ENCODE measurements around the gene LRP1B. TPM values are rescaled to one million over a fixed set of nuclear protein-coding genes. Genes with fewer than 3 reads are reported as not detected.

Gene LRP1B
- total and polyA plus RNA-seq, 2 of the 8 experiments (the other 6 are each of a cell fraction or from before 2014, with no cell fraction given), result 0.03 TPM; not detected in 1

GRCh38 chr2:141048951-141049350 lies 1081.9 kb downstream of the LRP1B start:
- H3K4me2 ChIP-seq (ENCODE audit: insufficient read depth in 1 of 2, low read depth in 2 of 2, low read length in 2 of 2), result no peak overlapping the region
- no peak overlapping the region for H2BK12ac ChIP-seq (ENCODE audit: low read depth, low read length)
- FAIRE-seq (no peak), DNase-seq (ENCODE audit: low read depth in 1 of 2, low spot score in 2 of 2) (no peak)
- H2AK5ac ChIP-seq (ENCODE audit: low read depth, low read length), result no peak overlapping the region
- H2BK15ac ChIP-seq (ENCODE audit: low read length), result no peak overlapping the region
- H3K14ac ChIP-seq (ENCODE audit: insufficient read length), result no peak overlapping the region
- no peak overlapping the region for H2BK20ac ChIP-seq (ENCODE audit: low read length)
- no peaks in the 10 kb centered on the region for H3K36me3 ChIP-seq (ENCODE audit: control insufficient read depth in 2 of 4, insufficient read depth in 4 of 4, low read length in 3 of 4)
- no peak overlapping the region for H3K4ac ChIP-seq (replicated peaks; ENCODE audit: insufficient read length, low read depth, low read length)
- H2BK120ac ChIP-seq (replicated peaks; ENCODE audit: low read depth, low read length), result no peak overlapping the region
- CTCF ChIA-PET (ENCODE audit: partially characterized antibody), result no interaction called here
- H3K56ac ChIP-seq (replicated peaks; ENCODE audit: insufficient read length, low read depth, low read length), result no peak overlapping the region
- no peak overlapping the region for H3K9ac ChIP-seq (replicated peaks in 1 of 4; ENCODE audit: extremely low read depth in 1 of 4, low read depth in 3 of 4, low read length in 3 of 4)
- no peak overlapping the region for H4K91ac ChIP-seq (replicated peaks; ENCODE audit: insufficient read length, low read length)
- TF ChIP-seq YY1 (IDR thresholded peaks at IDR 0.05; ENCODE audit: low read depth, low read length) (no peak), RAD21 (IDR thresholded peaks at IDR 0.05 in 1 of 2, conservative IDR thresholded peaks at IDR 0.05 in 1 of 2; ENCODE audit: low read depth in 2 of 2, low read length in 2 of 2) (no peak), ASH2L (IDR thresholded peaks at IDR 0.05; ENCODE audit: low read length) (no peak)
- H3K27ac ChIP-seq (ENCODE audit: low read depth, low read length), result no peak overlapping the region
- no peak overlapping the region for H3K18ac ChIP-seq (ENCODE audit: extremely low read depth, low read length)
- no peak overlapping the region for H4K5ac ChIP-seq (ENCODE audit: insufficient read length, low read depth, low read length)
- POLR2A ChIA-PET (ENCODE audit: partially characterized antibody), result no interaction called here
- no peaks in the 10 kb centered on the region for H3K79me1 ChIP-seq (ENCODE audit: low read depth, low read length)
- WGBS, 2 experiments (ENCODE audit: extremely low coverage in 1 of 2, insufficient coverage in 1 of 2, insufficient read length in 1 of 2, insufficient replicate concordance in 2 of 2, low coverage in 1 of 2, low lambda C conversion rate in 2 of 2, missing lambda C conversion rate in 1 of 2), result 95% methylated on average over 6 of the region's 6 CpGs; no CpG with 5 or more reads in 1 of the 2 experiments
- H3K27me3 ChIP-seq (replicated peaks in 1 of 4; ENCODE audit: control insufficient read depth in 3 of 4, extremely low read depth in 1 of 4, insufficient read depth in 3 of 4, low read length in 3 of 4), result peaks cover 0 to 1% (median 0%) of the 10 kb centered on the region in 4 experiments; a peak in 1 of 7 replicates
- H4K20me1 ChIP-seq (replicated peaks in 1 of 2; ENCODE audit: control insufficient read depth in 1 of 2, insufficient read depth in 2 of 2, low read length in 2 of 2), result no peaks in the 10 kb centered on the region
- no peak overlapping the region for H3K4me3 ChIP-seq (ENCODE audit: extremely low read depth in 1 of 4, insufficient read depth in 2 of 4, low read depth in 3 of 4, low read length in 4 of 4)
- no peak overlapping the region for H2AFZ ChIP-seq (ENCODE audit: low read length)
- no peaks in the 10 kb centered on the region for H3K9me3 ChIP-seq (ENCODE audit: insufficient read depth in 2 of 2, low read depth in 1 of 2, low read length in 1 of 2)
- no peak overlapping the region for H3K23ac ChIP-seq (ENCODE audit: insufficient read length)
- H3K23me2 ChIP-seq (ENCODE audit: low read depth, low read length), result no peaks in the 10 kb centered on the region
- H4K8ac ChIP-seq (ENCODE audit: extremely low read depth, insufficient read depth, low read length), result no peak overlapping the region
- H2BK5ac ChIP-seq (ENCODE audit: low read depth, low read length), result no peak overlapping the region
- H3K4me1 ChIP-seq (replicated peaks in 1 of 4; ENCODE audit: control insufficient read depth in 3 of 4, insufficient read depth in 4 of 4, low read length in 3 of 4), result no peaks in the 10 kb centered on the region
- H3K79me2 ChIP-seq (ENCODE audit: control insufficient read depth in 1 of 2, insufficient read depth in 2 of 2, low read length in 2 of 2), result no peaks in the 10 kb centered on the region

All from H1 (cell line).